Activated CD4-positive, CD25-positive, alpha-beta regulatory T cell treated with anti-CD3 and anti-CD28 coated beads, Interleukin-2, amount 50 U/mL, for 16 hours (primary cell): Measurements from ENCODE around the gene LPP.
"Not testable (repeated sequence)": the region's sequence is repeated elsewhere in the genome, so short reads cannot be mapped to it uniquely, and the experiment has no call there.

Source experiments
- DNase-seq: peaks from one replicate; pipeline ENCODE4 v3.0.0-alpha.2; 2020; ENCODE audit warnings: low read depth, low spot score

The LPP gene

GRCh38 chr3:188633206-188633605 lies 479.2 kb downstream of the LPP start:
- no peak for DNase-seq

DNA sequence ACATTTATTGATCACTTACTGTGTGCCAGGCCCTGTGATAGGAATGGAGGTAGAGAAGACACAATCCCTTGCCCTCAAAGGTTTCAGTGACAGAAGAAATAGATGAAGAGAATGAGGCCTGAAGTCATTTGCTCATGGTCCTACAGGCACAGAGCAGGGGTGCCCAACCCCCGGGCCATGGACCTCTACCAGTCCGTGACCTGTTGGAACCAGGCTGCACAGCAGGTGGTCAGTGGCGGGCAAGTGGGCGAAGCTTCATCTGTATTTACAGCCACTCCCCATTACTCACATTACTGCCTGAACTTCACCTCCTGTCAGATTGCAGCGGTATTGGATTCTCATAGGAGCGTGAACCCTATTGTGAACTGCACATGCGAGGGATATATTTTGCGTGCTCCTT lies 480.3 kb downstream of the LPP start:
- DNase-seq: no peak

GRCh38 chr3:188635258-188636042 lies 481.5 kb downstream of the LPP start:
- no peak for DNase-seq

DNA sequence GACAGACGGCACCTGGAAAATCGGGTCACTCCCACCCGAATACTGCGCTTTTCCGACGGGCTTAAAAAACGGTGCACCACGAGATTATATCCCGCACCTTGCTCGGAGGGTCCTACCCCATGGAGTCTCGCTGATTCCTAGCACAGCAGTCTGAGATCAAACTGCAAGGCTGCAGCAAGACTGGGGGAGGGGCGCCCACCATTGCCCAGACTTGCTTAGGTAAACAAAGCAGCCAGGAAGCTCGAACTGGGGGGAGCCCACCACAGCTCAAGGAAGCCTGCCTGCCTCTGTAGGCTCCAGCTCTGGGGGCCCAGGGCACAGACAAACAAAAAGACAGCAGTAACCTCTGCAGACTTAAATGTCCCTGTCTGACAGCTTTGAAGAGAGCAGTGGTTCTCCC lies 482.3 kb downstream of the LPP start:
- not testable (repeated sequence) for DNase-seq

DNA sequence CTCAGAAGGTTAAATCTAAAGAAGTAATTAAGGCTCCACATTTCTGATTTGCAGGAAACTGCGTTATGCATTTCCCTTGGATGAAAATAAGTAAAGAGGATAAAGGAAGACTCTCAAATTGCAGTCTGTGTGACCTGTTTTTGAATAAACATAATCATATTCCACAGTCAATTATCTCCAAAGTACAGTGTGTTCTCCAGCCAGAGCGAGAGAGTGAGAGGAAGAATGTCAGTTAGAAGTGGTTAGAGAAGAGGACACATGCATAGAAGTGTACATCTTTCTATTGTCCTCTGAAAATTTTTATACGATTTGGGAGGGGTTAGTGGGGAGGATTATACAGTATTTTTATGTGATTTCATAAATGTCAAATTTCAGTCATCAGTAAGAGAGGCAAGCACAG lies 487.1 kb downstream of the LPP start:
- DNase-seq: no peak

GRCh38 chr3:188643736-188644135 lies 489.8 kb downstream of the LPP start:
- no peak for DNase-seq

DNA sequence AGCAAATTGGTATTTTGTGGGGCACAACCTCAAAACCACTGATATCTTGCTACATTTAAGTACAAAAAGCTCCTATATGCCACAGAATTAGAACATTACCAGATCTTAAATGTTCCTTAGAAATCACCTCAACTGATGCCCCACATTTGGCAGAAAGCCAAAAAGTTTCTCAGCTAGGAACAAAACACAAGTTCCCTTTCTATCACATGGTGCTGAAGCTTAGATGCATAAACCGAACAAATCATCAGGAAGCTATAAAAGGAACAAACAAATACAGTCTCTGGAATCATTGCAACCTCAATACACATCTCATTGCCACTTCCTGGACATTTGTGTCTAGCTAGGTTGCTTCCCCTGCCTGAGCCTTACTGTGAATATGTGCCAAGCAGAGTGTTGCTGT lies 492.6 kb downstream of the LPP start:
- no peak for DNase-seq

- no peak for DNase-seq
Measured at GRCh38 chr3:188647237-188647636, 493.3 kb downstream of the LPP start.

- DNase-seq: no peak
Measured at GRCh38 chr3:188649521-188649920, 495.6 kb downstream of the LPP start.

- no peak for DNase-seq
Measured at GRCh38 chr3:188656196-188656982, 502.4 kb downstream of the LPP start.

DNA sequence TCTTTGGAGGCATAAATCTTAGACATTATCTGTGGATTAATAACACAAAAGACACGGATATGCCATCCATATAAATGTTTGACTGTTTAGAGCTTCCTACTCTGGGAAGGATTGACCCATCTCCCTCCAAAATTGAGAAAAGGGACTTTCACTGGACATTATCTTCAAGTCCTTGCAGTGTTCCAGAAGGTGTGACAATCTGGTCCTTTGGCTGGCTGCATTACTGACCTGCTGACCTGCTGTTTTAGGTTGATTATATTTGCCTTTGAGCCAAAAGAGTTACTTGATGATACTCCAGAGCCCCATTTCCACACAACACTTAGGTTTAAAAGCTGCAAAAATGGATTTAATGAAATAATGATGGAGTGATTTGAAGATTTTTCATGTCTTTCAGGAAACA lies 504.6 kb downstream of the LPP start:
- no peak for DNase-seq

GRCh38 chr3:188659449-188660090 lies 505.6 kb downstream of the LPP start:
- DNase-seq: no peak

GRCh38 chr3:188660415-188660814 lies 506.5 kb downstream of the LPP start:
- DNase-seq: no peak

DNA sequence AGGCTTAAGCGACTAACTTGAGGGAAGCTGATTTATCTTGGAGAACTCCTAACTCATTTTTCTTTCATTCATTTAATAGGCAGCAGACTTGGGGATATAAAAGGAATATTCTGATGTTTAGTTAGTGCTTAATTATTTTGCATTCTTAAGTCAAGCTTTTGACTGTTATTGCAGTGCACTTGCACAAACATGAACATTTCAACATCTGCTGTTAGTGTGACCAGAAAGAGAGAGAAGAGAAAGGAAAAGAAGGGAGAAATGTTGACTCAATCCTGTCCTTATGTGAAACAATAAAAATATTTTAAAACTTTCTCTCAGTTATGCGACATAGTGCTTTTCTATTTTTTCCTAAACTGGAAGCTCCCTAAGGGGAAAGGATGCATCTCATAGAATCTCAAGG lies 507.8 kb downstream of the LPP start:
- DNase-seq: no peak

DNA sequence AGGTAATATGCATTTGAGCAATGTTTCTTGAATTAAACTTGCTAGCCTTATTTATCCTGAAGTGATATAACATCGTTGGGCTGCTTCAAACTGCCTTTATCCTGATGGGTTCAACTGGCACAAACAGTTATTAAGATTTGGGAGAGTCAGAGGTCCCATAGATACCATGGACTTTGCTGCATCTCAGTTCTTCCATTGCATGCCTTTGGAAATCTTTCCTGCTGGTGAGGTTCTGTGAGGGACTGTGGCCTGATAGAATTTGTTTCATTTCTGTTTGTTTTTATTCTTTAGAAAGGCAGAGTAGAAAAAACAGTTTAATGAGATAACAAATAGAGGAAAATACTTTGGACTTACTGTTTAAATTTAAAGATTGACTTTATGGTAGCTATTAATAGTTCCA lies 508.3 kb downstream of the LPP start:
- no peak for DNase-seq

DNA sequence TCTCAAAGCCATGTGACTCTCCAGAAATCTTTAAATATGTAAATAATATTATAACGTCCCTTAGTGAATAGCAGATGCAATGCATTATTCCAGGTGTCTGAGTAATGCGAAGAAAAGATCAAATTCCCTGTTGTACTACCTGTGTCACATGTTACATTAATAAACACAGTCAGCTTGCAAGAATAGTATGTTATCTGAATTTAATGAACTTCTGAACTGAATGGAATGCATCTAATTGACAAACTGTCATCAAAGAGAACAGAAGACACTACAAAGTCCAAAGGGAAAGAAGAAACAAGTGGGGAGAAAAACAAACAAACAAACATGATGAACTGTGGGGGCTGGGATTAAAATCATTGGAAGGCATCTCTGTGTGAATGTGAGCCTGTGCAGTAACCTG lies 508.8 kb downstream of the LPP start:
- no peak for DNase-seq

DNA sequence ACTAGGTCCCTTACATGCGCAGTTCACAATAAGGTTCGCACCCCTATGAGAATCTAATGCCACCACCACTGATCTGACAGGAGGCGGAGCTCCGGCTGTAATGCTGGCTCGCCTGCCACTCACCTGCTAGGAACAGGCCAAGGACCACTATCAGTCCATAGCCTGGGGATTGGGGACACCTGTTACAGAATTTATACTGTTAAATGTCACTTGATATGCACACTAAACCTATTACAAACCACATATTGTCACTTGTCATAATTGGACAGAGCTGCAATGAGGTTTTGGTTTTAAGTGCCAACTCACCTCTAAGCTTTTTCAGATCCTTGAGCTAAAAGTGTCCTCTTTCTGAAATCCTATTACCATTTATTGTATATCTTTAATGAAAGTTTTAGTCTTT lies 509.9 kb downstream of the LPP start:
- DNase-seq: no peak

DNA sequence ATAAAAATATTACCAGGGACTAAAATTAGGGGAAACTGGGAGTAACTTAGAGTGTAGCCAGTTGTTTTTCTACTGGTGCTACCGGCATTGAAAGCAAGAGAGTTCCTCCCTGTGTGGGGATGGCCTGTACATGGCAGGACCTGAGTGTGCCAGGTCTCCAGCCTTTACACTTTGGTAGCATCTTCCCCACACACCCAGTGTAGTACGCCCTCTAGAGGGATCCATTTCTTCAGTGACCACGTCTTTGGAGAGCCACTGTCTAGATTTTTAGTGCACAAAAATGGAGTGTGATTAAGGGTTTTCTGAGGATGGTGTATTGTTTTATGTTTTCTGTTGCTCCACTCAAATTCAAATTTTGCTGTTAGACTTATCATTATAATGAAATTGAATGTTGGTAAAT lies 510.8 kb downstream of the LPP start:
- DNase-seq: no peak

DNA sequence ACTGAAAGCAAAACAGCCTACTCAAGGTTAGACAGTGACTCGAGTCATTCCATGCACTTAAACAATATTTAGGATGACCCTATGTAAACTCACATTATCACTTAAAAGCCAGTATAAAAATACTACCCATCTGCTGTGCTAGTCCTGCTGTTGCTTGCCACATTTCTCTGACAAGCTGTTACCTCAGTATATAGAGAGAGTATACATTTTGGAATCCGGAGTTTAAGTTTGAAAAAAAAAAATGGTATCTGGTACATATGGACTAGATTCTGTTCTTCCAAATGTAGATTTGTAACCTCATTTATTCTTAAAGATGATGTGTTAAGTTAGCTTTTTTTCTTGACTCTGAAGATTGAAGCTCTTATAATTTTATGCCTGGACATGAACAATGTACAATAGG lies 514.0 kb downstream of the LPP start:
- DNase-seq: no peak

GRCh38 chr3:188670446-188670845 lies 516.5 kb downstream of the LPP start:
- no peak for DNase-seq

- no peak for DNase-seq
Measured at GRCh38 chr3:188671971-188672370, 518.0 kb downstream of the LPP start.

DNA sequence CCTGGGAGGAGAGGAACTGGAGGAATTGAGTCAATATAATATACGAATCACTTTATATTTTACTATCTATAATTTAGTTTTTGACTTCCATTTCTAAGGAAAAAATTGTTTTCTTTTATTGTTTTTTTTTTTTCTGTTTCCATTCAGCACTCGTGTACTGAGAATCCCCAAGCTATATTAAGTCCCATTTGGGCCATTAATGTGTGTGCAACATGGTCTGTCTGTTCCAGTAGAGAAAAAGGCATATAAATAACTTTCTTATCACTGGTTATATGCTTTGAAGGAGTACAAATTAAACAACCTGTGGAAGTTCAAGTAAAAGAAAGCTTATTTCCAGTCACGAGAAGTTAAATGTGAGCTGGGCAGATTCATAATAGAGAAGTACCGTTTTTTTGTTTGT lies 518.9 kb downstream of the LPP start:
- DNase-seq: no peak
